Measurements from ENCODE around the gene MYO1D. TPM values are rescaled to one million over a fixed set of nuclear protein-coding genes. Genes with fewer than 3 reads are reported as not detected.

The MYO1D gene
- total and polyA plus RNA-seq, 11 donors: 3.3 to 15.5 (median 8.9) TPM

GRCh38 chr17:32672711-32673110, 204.2 kb downstream of the MYO1D start:
- H3K36me3 ChIP-seq: no peaks in the 10 kb centered on the region
- peaks cover 0 to 16% (median 0%) of the 10 kb centered on the region in 12 donors for H3K4me1 ChIP-seq
- no peak for ATAC-seq
- WGBS, 4 donors: 54 to 68% (median 62%) methylated on average over 1 of the region's 1 CpG
- no peak overlapping the region for H3K27ac ChIP-seq
- H3K27me3 ChIP-seq: no peaks in the 10 kb centered on the region
- H3K4me3 ChIP-seq: no peak overlapping the region
- no peak for DNase-seq
- TF ChIP-seq POLR2A (IDR thresholded peaks at IDR 0.05) (no peak), CTCF (IDR thresholded peaks at IDR 0.05) (no peak)
- peaks cover 0 to 8% (median 0%) of the 10 kb centered on the region in 12 donors for H3K9me3 ChIP-seq
- intact Hi-C loops (cut with DNase I): no loop called here

DNA sequence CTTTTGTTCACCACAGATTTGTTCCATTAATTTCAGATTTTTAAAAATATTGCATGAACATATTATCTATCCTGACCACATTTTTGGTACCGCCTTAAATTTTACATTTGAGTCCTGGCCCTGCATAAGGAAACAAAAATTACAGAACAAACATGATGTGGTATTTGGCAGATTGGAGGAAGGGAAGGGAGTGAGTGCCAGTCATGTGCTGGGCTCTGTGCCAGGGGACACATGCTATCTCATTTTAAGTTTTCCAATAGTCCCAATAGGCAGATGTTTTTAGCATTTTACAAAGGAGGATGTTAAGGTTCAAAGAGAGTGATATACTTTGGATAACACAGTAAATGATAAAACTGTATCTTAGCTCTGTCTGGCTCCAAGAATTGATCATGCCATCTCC, 205.0 kb downstream of the MYO1D start:
- Histone ChIP-seq H3K9me3 (peaks cover 0 to 8% (median 0%) of the 10 kb centered on the region in 12 donors), H3K36me3 (no peaks in the 10 kb centered on the region), H3K27ac (no peak overlapping the region), H3K4me3 (no peak overlapping the region), H3K27me3 (no peaks in the 10 kb centered on the region), H3K4me1 (peaks cover 0 to 16% (median 0%) of the 10 kb centered on the region in 12 donors)
- no peak for TF ChIP-seq POLR2A (IDR thresholded peaks at IDR 0.05)
- TF ChIP-seq CTCF (IDR thresholded peaks at IDR 0.05): no peak
- ATAC-seq (peak in 2 of 4 donors; percentile 34 to 54), DNase-seq (peak in 4 of 5 donors; percentile 33 to 70 (median 51))
- WGBS, 4 donors: 79 to 86% (median 82%) methylated on average over 1 of the region's 1 CpG
- intact Hi-C loops (cut with DNase I): no loop called here

DNA sequence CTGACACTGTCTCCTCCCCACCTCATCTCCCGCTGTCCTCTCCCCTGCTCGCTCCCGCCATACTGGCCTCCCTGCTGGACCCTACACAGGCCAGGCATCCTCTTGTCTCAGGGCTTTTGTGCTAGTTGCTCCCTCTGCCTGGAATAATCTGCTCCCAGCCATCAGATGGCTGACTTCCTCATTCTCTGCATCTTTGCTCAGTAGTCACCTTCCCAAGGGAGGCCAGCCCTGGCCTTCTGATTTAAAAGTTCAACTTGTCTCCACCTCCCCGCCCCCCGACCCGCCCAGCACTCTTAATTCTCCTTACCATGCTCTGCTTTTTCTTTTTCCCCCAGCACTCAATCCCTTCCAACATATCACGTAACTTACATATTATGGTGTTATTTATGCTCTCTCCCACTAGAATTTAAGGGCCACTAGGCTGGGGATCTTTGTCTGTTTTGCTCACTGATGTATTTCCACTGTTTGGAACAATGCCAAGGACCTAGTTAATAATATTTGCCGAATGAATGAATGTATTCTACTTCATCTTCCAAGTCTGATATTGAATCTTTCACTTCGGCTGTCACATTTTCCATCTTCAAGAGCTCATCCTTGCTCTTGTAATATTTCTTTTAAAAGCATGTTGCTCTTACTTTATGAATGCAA, 211.9 kb downstream of the MYO1D start:
- intact Hi-C loops (cut with DNase I): loop anchor here in 4 of 10 donors (5.0 to 10.0 kb wide), 3 partner anchors 90 to 212 kb away; partner anchors contain the start of genes CDK5R1 (in 1 of the 4) and MYO1D (in 1 of the 4)
- H3K27me3 ChIP-seq: no peaks in the 10 kb centered on the region
- TF ChIP-seq CTCF (IDR thresholded peaks at IDR 0.05) (no peak), POLR2A (IDR thresholded peaks at IDR 0.05) (no peak)
- H3K27ac ChIP-seq: no peak overlapping the region
- H3K9me3 ChIP-seq: peaks cover 0 to 4% (median 0%) of the 10 kb centered on the region in 12 donors
- no peaks in the 10 kb centered on the region for H3K36me3 ChIP-seq
- ATAC-seq: peak in 1 of 4 donors; percentile 29
- no peak for DNase-seq
- no peaks in the 10 kb centered on the region for H3K4me1 ChIP-seq
- no peak overlapping the region for H3K4me3 ChIP-seq
- WGBS, 4 donors: 80 to 85% (median 84%) methylated on average over 9 of the region's 9 CpGs

GRCh38 chr17:32660496-32660985, 216.4 kb downstream of the MYO1D start:
- WGBS, 4 donors: 89 to 95% (median 90%) methylated on average over 5 of the region's 5 CpGs
- Histone ChIP-seq H3K4me1 (peaks cover 0 to 21% (median 8%) of the 10 kb centered on the region in 12 donors), H3K27ac (no peak overlapping the region), H3K36me3 (peaks cover 0 to 9% (median 0%) of the 10 kb centered on the region in 9 donors), H3K4me3 (no peak overlapping the region), H3K27me3 (no peaks in the 10 kb centered on the region), H3K9me3 (no peaks in the 10 kb centered on the region)
- intact Hi-C loops (cut with DNase I): loop anchor here in 4 of 10 donors (5.0 to 10.0 kb wide), 3 partner anchors 94 to 217 kb away; partner anchors contain the start of genes CDK5R1 (in 1 of the 4) and MYO1D (in 1 of the 4)
- ATAC-seq: no peak
- TF ChIP-seq CTCF (IDR thresholded peaks at IDR 0.05): no peak
- no peak for TF ChIP-seq POLR2A (IDR thresholded peaks at IDR 0.05)
- DNase-seq: no peak
